CD4-positive, alpha-beta T cell (primary cell): ENCODE data around the gene NPAS4. TPM values are rescaled to one million over a fixed set of nuclear protein-coding genes. Genes with fewer than 3 reads are reported as not detected.
A peak's percentile ranks its signal among the peaks of the same experiment; 100 is the strongest.

Experiments used
- ATAC-seq: fragments of 200-7000 bp; cut with Tn5 transposase; one replicate; pipeline ENCODE4 v1.10.0; 2022; ENCODE audit warnings: mild to moderate bottlenecking; ENCODE audit not compliant: poor library complexity
- CTCF ChIA-PET: fragments of 350-600 bp; sonication (Branson Sonifier 250); formaldehyde crosslinking; loops from one replicate; lab custom pipeline; 2021; ENCODE audit warnings: antibody characterized with exemption, inconsistent platforms; lab: Charles Lee
- POLR2A ChIA-PET: fragments of 350-600 bp; sonication (Branson Sonifier 250); formaldehyde crosslinking; loops from one replicate; lab custom pipeline; 2021; ENCODE audit warnings: antibody characterized with exemption, inconsistent platforms; lab: Charles Lee
- DNase-seq, 14 experiments: peaks; one replicate each; pipeline ENCODE4 v3.0.0-alpha.2; 2013 to 2020; ENCODE audit warnings: mixed read lengths in 2 of 14
- H3K27ac ChIP-seq, 2 donors: one replicate each; pipeline versions ENCODE4 v1.5.1 to v1.7.0; 2013; ENCODE audit warnings: low read length in 2 of 2, low read depth in 1 of 2, mild to moderate bottlenecking in 1 of 2
- H3K27me3 ChIP-seq, 2 experiments: 1 replicate in 1 of 2; 2 replicates in 1 of 2; pipeline versions ENCODE4 v1.6.1 to v1.7.0; 2013; ENCODE audit warnings: low read length in 2 of 2, control low read depth in 1 of 2, mild to moderate bottlenecking in 1 of 2, moderate library complexity in 1 of 2; ENCODE audit not compliant: insufficient read depth in 2 of 2, control insufficient read depth in 1 of 2
- H3K36me3 ChIP-seq: one replicate; pipeline ENCODE4 v1.6.1; 2013; ENCODE audit warnings: low read length, control low read depth; ENCODE audit not compliant: insufficient read depth
- H3K4me1 ChIP-seq: one replicate; pipeline ENCODE4 v1.6.1; 2013; ENCODE audit warnings: low read length, control low read depth; ENCODE audit not compliant: insufficient read depth
- H3K4me3 ChIP-seq: one replicate; pipeline ENCODE4 v1.5.1; 2013; ENCODE audit warnings: mild to moderate bottlenecking, low read length, moderate library complexity
- H3K9me3 ChIP-seq, 2 experiments: 1 replicate in 1 of 2; 2 replicates in 1 of 2; pipeline versions ENCODE4 v1.6.1 to v1.7.0; 2013; ENCODE audit warnings: low read length in 2 of 2, mild to moderate bottlenecking in 2 of 2, control low read depth in 1 of 2, moderate library complexity in 1 of 2; ENCODE audit not compliant: control insufficient read depth in 1 of 2, insufficient read depth in 1 of 2
- H3K27ac Mint-ChIP-seq: one replicate; pipeline ENCODE4 v1.8.0; 2020; ENCODE audit warnings: mixed read lengths
- H3K27me3 Mint-ChIP-seq: one replicate; pipeline ENCODE4 v1.8.0; 2021; ENCODE audit warnings: mixed read lengths
- H3K36me3 Mint-ChIP-seq: one replicate; pipeline ENCODE4 v1.8.0; 2021; ENCODE audit warnings: low read depth, mixed read lengths
- H3K4me1 Mint-ChIP-seq: one replicate; pipeline ENCODE4 v1.8.0; 2021; ENCODE audit warnings: low read depth, mixed read lengths
- H3K4me3 Mint-ChIP-seq: one replicate; pipeline ENCODE4 v1.8.0; 2020; ENCODE audit warnings: mild to moderate bottlenecking, mixed read lengths
- H3K9me3 Mint-ChIP-seq: one replicate; pipeline ENCODE4 v1.8.0; 2020; ENCODE audit warnings: mixed read lengths
- intact Hi-C, 2 experiments: fragments of 100-400 bp; cut with DNase I in 1 of 2; cut with micrococcal nuclease in 1 of 2; formaldehyde crosslinking; loops; one replicate each; pipeline versions ENCODE4 v1.15.1 to v1.9.0; 2023 to 2025; cut with DNase I, micrococcal nuclease
- total RNA-seq, 174 experiments: library from RNA in 2 of 174; stranded (reverse) in 2 of 174; gene quantifications; one replicate each; pipeline ENCODE4 v1.2.3 and lab custom pipeline; 2021 to 2026
- TF ChIP-seq, protein P1 (sequence below): fragments of 200-600 bp; IDR thresholded peaks from one replicate; pipeline ENCODE4 v1.8.0; 2022; ENCODE audit warnings: antibody characterized with exemption, mild to moderate bottlenecking

The NPAS4 gene
- total RNA-seq, 2 experiments from 2014 or later = not detected

DNA sequence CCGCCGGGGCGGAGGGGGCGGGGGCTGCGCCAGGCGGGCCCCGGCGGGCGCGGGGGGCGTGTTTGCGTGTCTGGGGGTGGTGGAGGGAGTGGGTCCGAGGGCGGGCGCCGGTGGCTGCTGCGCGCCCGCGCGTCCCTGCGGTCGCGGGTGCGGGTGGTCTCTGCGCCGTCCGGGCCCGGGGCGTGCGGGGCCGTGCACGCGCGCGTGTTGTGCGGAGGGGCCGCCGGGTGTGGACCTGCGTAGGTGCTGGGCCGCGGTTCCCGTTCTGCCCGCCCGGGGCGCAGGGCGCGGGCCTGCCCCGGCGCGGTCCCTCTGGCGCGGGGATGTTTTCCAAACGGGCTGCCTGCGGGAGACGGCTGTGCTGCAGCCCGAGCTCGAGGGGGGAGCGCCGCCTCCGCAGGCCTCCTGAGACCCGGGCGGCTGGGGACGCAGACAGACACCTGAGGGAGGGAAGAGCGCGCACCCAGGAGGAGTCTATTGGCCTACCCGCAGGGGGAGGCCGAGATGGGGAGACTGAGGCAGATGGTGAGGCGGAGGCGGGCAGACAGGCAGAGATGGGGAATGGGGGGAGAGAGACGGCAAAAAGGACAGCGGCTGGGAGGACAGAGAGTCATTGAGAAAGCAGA is 46.3 kb downstream of the NPAS4 start:
- Mint-ChIP-seq H3K4me3 (peak overlapping the region; percentile 92), H3K27ac (peak overlapping the region; percentile 67), H3K4me1 (peaks cover 27% of the 10 kb centered on the region), H3K36me3 (peaks cover 4% of the 10 kb centered on the region), H3K27me3 (no peaks in the 10 kb centered on the region), H3K9me3 (no peaks in the 10 kb centered on the region)
- Histone ChIP-seq H3K27me3 (no peaks in the 10 kb centered on the region), H3K9me3 (no peaks in the 10 kb centered on the region), H3K4me1 (peaks cover 26% of the 10 kb centered on the region), H3K4me3 (peak overlapping the region; percentile 61), H3K36me3 (peaks cover 7% of the 10 kb centered on the region), H3K27ac (no peak overlapping the region)
- ATAC-seq (peak; percentile 50), DNase-seq (peak in 6 of 14 experiments; percentile 14 to 81 (median 52))
- intact Hi-C loops = loop anchor here (2.0 to 5.0 kb wide), 6 partner anchors 28 to 945 kb away; partner anchors contain the start of genes MRPL11 (in 2 of the 2), ACTN3 (in 1 of the 2), PC (in 1 of the 2) and RBM14 (in 1 of the 2)
- POLR2A ChIA-PET = interaction anchor here (0.6 to 4.9 kb wide), 19 partner anchors 12 to 801 kb away, joined by 3 to 88 read pairs (median 5); partner anchors contain the start of genes ACTN3, BBS1, CTSF and DPP3
- TF ChIP-seq, protein P1, sequence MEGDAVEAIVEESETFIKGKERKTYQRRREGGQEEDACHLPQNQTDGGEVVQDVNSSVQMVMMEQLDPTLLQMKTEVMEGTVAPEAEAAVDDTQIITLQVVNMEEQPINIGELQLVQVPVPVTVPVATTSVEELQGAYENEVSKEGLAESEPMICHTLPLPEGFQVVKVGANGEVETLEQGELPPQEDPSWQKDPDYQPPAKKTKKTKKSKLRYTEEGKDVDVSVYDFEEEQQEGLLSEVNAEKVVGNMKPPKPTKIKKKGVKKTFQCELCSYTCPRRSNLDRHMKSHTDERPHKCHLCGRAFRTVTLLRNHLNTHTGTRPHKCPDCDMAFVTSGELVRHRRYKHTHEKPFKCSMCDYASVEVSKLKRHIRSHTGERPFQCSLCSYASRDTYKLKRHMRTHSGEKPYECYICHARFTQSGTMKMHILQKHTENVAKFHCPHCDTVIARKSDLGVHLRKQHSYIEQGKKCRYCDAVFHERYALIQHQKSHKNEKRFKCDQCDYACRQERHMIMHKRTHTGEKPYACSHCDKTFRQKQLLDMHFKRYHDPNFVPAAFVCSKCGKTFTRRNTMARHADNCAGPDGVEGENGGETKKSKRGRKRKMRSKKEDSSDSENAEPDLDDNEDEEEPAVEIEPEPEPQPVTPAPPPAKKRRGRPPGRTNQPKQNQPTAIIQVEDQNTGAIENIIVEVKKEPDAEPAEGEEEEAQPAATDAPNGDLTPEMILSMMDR = peak; percentile 45
- CTCF ChIA-PET = interaction anchor here (0.7 to 3.0 kb wide), 3 partner anchors 12 to 211 kb away, joined by 3 to 25 read pairs (median 12); partner anchors contain the start of genes DPP3 and MRPL11

DNA sequence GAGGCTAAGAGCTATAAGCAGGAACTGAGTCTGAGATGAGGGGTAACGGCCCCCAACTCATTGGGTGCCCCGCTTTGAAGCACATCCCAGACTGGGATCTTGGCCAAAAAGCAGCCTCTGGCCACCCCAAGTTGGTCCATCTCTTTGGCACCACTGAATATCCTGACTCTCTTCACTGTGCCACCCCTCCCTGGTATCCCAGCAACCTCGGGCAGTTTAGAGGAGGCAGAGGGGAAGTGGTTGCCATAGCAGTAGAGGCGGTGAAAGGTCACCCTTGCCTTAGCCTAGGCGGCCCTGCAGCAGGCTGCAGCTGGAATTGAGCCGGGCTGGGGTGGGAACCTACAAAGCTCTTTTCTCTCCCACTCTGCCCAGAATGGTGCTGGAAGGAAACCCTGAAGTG is 46.9 kb downstream of the NPAS4 start:
- Mint-ChIP-seq H3K27ac (peak overlapping the region; percentile 67), H3K9me3 (no peaks in the 10 kb centered on the region), H3K4me1 (peaks cover 27% of the 10 kb centered on the region), H3K36me3 (peaks cover 10% of the 10 kb centered on the region), H3K4me3 (peak overlapping the region; percentile 92), H3K27me3 (no peaks in the 10 kb centered on the region)
- Histone ChIP-seq H3K9me3 (no peaks in the 10 kb centered on the region), H3K4me1 (peaks cover 26% of the 10 kb centered on the region), H3K36me3 (peaks cover 13% of the 10 kb centered on the region), H3K4me3 (peak overlapping the region; percentile 61), H3K27me3 (no peaks in the 10 kb centered on the region), H3K27ac (no peak overlapping the region)
- ChIA-PET CTCF (interaction anchor here (2.6 kb wide), 1 partner anchor 12 kb away, joined by 12 read pairs; the partner anchor contains the start of gene DPP3), POLR2A (interaction anchor here (0.6 to 4.9 kb wide), 6 partner anchors 12 to 317 kb away, joined by 3 to 88 read pairs (median 10); partner anchors contain the start of genes DPP3, MRPL11 and RBM4B)
- TF ChIP-seq, protein P1 = no peak
- intact Hi-C loops = loop anchor here (2.0 to 5.0 kb wide), 6 partner anchors 29 to 945 kb away; partner anchors contain the start of genes MRPL11 (in 2 of the 2), ACTN3 (in 1 of the 2), PC (in 1 of the 2) and RBM14 (in 1 of the 2)
- ATAC-seq (no peak), DNase-seq (peak in 4 of 14 experiments; percentile 27 to 65 (median 50))

DNA sequence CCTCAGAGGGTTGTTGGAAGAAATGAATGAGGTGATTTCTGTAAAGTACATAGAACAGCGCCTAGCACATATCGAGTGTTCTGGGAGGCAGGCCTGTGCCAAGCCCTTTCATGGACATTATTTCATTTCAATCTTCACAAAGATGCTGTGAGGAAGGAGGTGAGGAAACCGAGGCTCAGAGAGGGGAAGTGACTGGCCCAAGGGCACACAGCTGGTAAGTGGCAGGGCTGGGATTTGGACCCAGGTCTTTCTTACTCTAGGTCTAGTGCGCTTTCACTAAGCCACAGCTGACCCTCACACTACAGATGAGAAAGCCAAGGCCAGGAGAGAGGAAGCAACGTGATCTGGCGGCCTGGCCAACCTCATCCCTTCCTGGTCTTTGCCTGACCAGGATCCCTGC is 47.9 kb downstream of the NPAS4 start:
- ATAC-seq (no peak), DNase-seq (no peak)
- H3K9me3 Mint-ChIP-seq = no peaks in the 10 kb centered on the region
- ChIA-PET POLR2A (interaction anchor here (4.3 to 4.9 kb wide), 2 partner anchors 11 to 30 kb away, joined by 35 to 88 read pairs; partner anchors contain the start of genes DPP3 and MRPL11), CTCF (interaction anchor here (1.3 kb wide), 2 partner anchors 10 to 30 kb away, joined by 4 to 5 read pairs; partner anchors contain the start of gene MRPL11)
- Histone ChIP-seq H3K9me3 (no peaks in the 10 kb centered on the region), H3K27me3 (no peaks in the 10 kb centered on the region), H3K36me3 (peaks cover 22% of the 10 kb centered on the region), H3K4me1 (peaks cover 26% of the 10 kb centered on the region), H3K27ac (no peak overlapping the region), H3K4me3 (no peak overlapping the region)
- peaks cover 27% of the 10 kb centered on the region for H3K4me1 Mint-ChIP-seq
- TF ChIP-seq, protein P1 = no peak
- H3K4me3 Mint-ChIP-seq = peak overlapping the region; percentile 92
- peaks cover 16% of the 10 kb centered on the region for H3K36me3 Mint-ChIP-seq
- intact Hi-C loops = loop anchor here in 1 of 2 experiments (5.0 kb wide), 2 partner anchors 149 to 946 kb away; partner anchors contain the start of gene RBM14
- H3K27me3 Mint-ChIP-seq = no peaks in the 10 kb centered on the region
- no peak overlapping the region for H3K27ac Mint-ChIP-seq
